Measurements from ENCODE around the gene CEACAM7.
A peak's percentile ranks its signal among the peaks of the same experiment; 100 is the strongest.
"Not testable (repeated sequence)": the region's sequence is repeated elsewhere in the genome, so short reads cannot be mapped to it uniquely, and the experiment has no call there.

CEACAM7 gene

DNA sequence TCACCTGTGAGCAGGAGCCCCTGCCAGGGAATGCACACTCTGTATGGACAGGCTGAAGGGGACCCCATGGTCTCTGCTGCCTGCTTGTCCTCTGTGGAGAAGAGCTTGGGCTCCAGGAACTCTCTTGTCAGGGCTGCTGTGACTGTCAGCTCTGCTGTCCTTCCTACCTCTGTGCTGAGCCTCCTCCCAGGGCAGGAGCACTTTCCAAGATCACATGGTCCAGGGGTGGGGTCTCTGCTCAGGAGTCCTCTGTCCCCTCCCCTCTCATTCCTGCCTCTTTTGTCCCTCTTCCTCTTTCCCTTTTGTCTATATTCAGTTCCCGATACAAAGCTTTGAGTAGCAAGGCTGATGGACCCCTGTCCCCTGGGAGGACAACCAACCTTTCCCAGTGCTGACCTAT, at the start of gene CEACAM7:
Gene CEACAM7 (minus strand): TSS at position 173 of the 400 bp plus-strand sequence. CDS start 105 bp downstream, at position 68.
- no peak for DNase-seq

DNA sequence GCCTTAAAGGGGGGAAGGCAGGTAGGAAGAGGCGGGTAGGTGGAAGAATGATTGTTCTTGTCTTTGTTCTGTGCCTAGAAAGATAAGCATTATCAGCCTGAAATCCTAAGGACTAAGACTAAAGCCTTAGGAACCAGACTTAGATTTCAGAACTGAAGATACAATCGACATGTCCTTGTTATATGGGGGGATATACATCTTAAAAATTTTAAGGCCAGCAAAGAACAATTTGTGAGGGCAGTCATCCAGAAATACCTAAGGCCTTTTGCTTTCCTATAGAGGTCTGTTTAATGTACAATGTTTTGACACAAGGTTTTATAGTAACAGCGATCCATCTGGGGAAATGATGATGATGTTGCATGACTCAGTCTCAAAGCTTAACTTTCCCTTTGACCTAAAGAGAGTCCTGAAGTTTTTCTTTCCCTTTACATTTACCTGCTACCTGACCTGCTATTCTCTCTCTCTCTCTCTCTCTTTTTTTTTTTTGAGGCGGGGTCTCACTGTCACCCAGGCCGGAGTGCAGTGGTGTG, 47.1 kb upstream of the CEACAM7 start:
- no peak for DNase-seq

DNA sequence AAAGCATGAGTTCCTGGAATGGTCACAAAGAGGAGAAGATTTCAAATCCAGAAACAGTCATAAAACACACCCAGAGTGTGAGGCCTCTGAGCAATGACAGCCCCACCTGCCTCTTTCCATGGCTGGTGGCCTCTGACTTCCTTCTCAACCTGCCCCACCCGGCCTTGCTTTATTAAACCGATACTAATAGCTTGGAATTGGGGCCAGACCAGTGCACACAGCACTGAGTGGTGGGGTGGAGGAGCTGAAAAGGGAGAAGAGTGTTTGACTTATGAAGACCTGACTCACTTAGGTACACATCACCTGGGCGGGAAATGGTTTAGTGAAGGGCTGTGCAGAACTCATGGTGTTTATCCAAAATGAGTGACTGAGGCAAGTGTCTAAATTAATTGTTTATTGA, 46.5 kb upstream of the CEACAM7 start:
- no peak for DNase-seq

GRCh38 chr19:41734156-41734555, 46.1 kb upstream of the CEACAM7 start:
- DNase-seq, result no peak

DNA sequence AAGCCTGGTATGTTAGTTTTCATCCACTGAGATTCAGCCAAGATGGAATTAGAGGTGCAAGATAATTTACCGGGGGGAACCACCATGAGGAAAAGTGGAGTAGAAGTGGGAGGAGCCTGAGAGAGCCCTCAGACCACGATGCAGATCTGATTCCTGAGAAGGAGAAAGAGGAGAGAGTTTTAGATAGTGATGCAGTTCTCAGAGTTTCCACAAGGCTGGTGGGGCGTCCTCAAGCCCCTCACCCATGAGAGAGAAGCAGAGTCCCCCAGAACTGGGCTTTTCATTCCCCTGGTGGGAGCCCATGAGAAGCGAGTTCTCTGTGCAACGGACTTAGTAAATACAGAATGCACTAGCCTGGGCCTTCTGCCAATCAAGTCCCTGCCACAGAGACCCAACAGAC, 38.4 kb upstream of the CEACAM7 start:
- DNase-seq, result no peak

DNA sequence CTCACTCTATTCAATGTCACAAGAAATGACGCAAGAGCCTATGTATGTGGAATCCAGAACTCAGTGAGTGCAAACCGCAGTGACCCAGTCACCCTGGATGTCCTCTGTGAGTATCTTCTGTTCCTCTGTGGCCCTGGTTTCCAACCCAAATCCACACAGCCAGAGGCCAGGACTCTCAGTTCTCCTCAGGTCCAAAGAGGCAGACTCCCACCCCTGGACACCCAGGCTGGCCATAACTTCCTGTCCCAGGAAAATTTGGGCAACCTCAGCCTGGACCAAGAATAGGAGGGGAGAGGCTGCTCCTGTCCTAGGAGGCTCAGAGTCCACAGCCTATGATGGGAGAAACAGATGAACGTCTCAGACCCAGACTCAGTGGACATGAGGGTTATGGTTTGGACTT, 32.0 kb upstream of the CEACAM7 start:
- no peak for DNase-seq

DNA sequence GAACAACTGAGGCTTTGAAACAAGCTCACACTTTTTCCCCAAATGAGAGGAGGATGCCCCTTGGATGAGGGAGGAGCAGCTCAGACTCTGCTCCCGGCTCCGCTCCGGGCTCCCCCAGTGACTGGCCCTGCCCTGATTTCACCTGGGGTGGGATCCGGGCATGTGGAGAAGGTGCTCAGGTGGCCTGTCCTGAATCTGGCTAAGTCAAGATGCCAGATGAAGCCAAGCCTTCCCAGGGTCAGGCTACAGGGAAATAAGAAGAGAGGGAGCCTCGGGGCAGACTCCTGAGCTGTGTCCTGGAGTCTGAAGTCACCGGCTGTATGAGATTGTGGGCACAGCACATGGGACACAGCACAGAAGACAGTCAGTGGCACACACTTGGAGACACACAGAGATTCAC, 30.7 kb upstream of the CEACAM7 start:
- no peak for DNase-seq

DNA sequence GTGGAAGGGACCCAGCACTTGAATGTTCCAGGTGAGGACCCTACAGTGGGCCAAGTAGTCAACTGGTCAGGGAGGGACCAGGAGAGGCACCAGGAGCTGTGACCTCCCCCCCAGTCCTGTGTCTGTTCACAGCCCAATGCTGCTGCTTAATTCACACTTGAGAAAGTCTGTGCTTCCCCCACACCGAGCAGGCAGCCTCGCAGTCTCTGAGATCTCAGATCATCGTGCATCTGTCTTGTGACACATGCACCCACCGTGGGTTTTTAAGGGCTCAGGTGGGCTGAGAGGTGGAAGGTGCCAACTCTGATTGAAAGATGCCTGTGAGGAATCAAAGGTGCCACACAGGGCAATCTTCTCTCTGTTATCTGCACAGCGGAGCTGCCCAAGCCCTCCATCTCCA, 26.5 kb upstream of the CEACAM7 start:
- DNase-seq, result no peak

- no peak for DNase-seq
Observed at GRCh38 chr19:41711376-41712261, 23.5 kb upstream of the CEACAM7 start.

DNA sequence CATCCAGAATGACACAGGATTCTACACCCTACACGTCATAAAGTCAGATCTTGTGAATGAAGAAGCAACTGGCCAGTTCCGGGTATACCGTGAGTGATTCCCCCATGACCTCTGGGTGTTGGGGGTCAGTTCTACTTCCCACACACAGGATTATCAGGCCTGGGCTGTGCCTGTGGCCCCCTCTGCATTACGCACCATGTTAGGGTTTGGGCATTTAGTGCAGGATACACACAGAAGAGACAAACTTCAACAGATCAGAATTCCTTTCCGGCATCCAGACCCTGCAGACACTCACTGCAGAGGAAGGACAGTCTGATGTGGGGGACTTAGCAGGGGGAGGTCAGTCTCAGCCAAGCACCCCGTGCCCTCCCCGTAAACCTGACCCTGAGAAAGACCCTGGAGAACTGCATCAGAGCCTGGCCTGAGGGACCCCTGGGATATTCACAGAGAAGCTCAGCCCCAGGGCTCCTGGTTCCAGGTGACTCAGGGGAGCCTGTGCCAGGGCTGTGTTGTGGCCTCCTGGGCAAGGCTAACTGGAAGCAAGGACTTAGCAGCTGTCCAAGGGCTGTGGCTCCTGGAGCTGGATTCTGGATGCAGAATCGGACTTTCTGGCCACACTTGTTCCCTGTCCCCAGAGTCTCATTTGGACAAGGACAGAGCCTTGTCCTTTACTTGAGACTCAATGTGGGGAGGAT, 22.0 kb upstream of the CEACAM7 start:
- DNase-seq, result no peak

DNA sequence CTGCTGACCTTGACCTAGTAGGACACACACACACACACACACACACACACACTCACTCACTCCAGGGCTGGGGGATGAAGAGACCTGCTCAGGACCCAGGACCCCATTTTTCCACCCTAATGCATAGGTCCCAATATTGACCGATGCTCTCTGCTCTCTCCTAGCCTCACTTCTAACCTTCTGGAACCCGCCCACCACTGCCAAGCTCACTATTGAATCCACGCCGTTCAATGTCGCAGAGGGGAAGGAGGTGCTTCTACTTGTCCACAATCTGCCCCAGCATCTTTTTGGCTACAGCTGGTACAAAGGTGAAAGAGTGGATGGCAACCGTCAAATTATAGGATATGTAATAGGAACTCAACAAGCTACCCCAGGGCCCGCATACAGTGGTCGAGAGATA, 21.4 kb upstream of the CEACAM7 start:
- not testable (repeated sequence) for DNase-seq

GRCh38 chr19:41708481-41708880, 20.4 kb upstream of the CEACAM7 start, which contains the start of gene CEACAM5:
CEACAM5 (plus strand) TSS chr19:41708626; CDS start chr19:41708732, 106 bp downstream.
- DNase-seq, result no peak

DNA sequence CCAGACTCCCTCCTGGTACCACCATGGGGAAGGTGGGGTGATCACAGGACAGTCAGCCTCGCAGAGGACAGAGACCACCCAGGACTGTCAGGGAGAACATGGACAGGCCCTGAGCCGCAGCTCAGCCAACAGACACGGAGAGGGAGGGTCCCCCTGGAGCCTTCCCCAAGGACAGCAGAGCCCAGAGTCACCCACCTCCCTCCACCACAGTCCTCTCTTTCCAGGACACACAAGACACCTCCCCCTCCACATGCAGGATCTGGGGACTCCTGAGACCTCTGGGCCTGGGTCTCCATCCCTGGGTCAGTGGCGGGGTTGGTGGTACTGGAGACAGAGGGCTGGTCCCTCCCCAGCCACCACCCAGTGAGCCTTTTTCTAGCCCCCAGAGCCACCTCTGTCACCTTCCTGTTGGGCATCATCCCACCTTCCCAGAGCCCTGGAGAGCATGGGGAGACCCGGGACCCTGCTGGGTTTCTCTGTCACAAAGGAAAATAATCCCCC, 19.9 kb upstream of the CEACAM7 start:
- DNase-seq, result no peak

GRCh38 chr19:41707502-41707812, 19.4 kb upstream of the CEACAM7 start:
- DNase-seq, result no peak

- DNase-seq, result peak; percentile 44
Observed at GRCh38 chr19:41706741-41707501, 18.9 kb upstream of the CEACAM7 start.

GRCh38 chr19:41705393-41706174, 17.5 kb upstream of the CEACAM7 start:
- no peak for DNase-seq

- DNase-seq, result no peak
Observed at GRCh38 chr19:41703602-41704293, 15.7 kb upstream of the CEACAM7 start.

- DNase-seq, result no peak
Observed at GRCh38 chr19:41702171-41702651, 14.1 kb upstream of the CEACAM7 start.

DNA sequence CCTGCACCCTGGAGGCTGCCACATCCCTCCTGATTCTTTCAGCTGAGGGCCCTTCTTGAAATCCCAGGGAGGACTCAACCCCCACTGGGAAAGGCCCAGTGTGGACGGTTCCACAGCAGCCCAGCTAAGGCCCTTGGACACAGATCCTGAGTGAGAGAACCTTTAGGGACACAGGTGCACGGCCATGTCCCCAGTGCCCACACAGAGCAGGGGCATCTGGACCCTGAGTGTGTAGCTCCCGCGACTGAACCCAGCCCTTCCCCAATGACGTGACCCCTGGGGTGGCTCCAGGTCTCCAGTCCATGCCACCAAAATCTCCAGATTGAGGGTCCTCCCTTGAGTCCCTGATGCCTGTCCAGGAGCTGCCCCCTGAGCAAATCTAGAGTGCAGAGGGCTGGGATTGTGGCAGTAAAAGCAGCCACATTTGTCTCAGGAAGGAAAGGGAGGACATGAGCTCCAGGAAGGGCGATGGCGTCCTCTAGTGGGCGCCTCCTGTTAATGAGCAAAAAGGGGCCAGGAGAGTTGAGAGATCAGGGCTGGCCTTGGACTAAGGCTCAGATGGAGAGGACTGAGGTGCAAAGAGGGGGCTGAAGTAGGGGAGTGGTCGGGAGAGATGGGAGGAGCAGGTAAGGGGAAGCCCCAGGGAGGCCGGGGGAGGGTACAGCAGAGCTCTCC, 13.5 kb upstream of the CEACAM7 start:
- DNase-seq, result no peak

DNA sequence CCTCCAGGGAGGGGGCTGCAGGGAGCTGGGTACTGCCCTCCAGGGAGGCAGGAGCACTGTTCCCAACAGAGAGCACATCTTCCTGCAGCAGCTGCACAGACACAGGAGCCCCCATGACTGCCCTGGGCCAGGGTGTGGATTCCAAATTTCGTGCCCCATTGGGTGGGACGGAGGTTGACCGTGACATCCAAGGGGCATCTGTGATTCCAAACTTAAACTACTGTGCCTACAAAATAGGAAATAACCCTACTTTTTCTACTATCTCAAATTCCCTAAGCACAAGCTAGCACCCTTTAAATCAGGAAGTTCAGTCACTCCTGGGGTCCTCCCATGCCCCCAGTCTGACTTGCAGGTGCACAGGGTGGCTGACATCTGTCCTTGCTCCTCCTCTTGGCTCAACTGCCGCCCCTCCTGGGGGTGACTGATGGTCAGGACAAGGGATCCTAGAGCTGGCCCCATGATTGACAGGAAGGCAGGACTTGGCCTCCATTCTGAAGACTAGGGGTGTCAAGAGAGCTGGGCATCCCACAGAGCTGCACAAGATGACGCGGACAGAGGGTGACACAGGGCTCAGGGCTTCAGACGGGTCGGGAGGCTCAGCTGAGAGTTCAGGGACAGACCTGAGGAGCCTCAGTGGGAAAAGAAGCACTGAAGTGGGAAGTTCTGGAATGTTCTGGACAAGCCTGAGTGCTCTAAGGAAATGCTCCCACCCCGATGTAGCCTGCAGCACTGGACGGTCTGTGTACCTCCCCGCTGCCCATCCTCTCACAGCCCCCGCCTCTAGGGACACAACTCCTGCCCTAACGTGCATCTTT, 12.5 kb upstream of the CEACAM7 start:
- DNase-seq, result no peak

All from NCI-H1694 treated with DMSO at 0.1 percent for 48 hours (cell line).